HG03103 (cell line): ENCODE data around the gene TMEM191C.
A peak's percentile ranks its signal among the peaks of the same experiment; 100 is the strongest.
"Not testable (repeated sequence)": the region's sequence is repeated elsewhere in the genome, so short reads cannot be mapped to it uniquely, and the experiment has no call there.

Experiments
- ATAC-seq: cut with Tn5 transposase; IDR thresholded peaks from one replicate; pipeline ENCODE4 v1.9.1; 2021; ENCODE audit warnings: low read depth; ENCODE audit not compliant: unreplicated experiment

TMEM191C gene

GRCh38 chr22:21469097-21469994, 2.2 kb downstream of the TMEM191C start:
- not testable (repeated sequence) for ATAC-seq

DNA sequence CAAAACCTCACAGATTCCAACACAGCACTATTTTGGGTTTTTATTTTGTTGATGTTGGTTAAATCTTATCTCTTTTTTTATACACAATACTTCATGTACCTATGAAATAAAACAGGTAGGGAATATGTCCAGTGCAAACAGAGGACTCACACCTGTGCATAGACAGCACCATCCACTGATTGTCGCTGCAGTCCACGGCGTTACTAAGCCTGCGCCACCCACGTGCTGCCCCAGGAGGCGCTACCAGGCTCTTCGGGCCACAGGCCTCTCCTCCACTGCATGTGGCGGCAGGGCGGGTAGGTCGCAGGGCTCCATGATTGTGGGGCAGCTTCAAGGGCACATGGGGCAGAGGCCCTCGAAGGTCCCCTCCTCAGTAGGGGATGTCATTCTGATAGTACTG, 5.8 kb downstream of the TMEM191C start:
- ATAC-seq: not testable (repeated sequence)

DNA sequence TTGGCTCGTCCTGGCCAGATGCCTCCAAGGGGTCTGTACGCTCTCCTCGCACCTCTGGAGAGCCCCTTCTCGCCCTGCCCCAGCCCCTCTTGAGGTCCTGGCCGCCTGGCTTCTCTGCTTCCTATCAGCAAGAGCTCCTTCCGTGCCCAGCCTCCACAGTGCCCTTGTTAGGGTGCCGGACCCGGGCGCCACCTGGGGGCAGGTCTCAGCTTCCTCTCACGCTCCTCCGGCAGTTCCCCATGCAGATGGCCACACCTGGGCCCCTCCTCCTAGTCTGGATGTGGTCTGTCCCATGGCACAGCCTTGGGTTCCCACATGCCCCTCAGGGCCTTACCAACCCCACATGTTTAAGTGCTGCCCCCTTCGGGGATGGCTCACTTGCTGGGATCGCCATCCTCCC, 6.5 kb downstream of the TMEM191C start:
- not testable (repeated sequence) for ATAC-seq

GRCh38 chr22:21484039-21484438, 16.9 kb downstream of the TMEM191C start:
- ATAC-seq: not testable (repeated sequence)

DNA sequence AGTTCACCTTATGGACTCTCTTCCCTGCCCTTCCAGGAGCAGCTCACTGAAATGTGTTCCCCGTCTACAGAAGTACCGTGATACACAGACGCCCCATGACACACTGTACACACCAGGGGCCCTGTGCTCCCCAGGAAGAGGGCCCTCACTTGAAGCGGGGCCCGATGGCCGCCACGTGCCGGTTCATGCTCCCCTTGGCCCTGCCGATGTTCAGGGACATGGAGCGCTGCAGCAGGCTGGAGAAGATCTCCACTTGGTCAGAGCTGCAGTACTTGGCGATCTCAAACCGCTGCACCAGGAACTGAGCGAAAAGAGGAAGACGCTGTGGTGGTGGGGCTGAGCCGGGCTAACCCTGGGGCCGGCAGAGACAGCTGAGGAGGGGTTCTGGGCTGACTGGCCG, 20.5 kb downstream of the TMEM191C start:
- not testable (repeated sequence) for ATAC-seq

- ATAC-seq: not testable (repeated sequence)
Observed at GRCh38 chr22:21489149-21489680, 22.0 kb downstream of the TMEM191C start.

GRCh38 chr22:21490556-21490955, 23.4 kb downstream of the TMEM191C start:
- not testable (repeated sequence) for ATAC-seq

GRCh38 chr22:21492271-21492670, 25.1 kb downstream of the TMEM191C start:
- not testable (repeated sequence) for ATAC-seq

GRCh38 chr22:21493789-21494782, 26.9 kb downstream of the TMEM191C start:
- not testable (repeated sequence) for ATAC-seq

- ATAC-seq: not testable (repeated sequence)
Observed at GRCh38 chr22:21497984-21498383, 30.8 kb downstream of the TMEM191C start.

DNA sequence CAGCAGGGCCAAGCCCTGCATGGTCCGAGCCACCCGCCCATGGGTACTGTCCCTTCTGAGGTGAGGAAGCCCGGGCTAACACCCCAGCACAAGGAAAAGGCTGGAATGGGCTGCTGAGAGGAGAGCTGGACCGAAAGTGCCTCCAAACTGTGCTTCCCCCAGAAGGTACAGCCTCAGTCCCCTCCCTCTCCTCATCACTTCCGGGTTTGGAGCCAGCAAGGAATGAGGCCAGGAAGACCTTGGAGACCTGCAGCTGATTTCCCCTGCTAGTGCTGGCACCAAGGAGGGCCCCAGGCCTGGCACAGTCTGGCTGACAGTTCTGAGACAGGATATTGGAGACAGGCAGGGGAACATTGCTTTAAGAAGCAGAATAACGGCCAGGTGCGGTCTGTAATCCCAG, 31.3 kb downstream of the TMEM191C start:
- ATAC-seq: not testable (repeated sequence)

- not testable (repeated sequence) for ATAC-seq
Observed at GRCh38 chr22:21499623-21500506, 32.7 kb downstream of the TMEM191C start.

DNA sequence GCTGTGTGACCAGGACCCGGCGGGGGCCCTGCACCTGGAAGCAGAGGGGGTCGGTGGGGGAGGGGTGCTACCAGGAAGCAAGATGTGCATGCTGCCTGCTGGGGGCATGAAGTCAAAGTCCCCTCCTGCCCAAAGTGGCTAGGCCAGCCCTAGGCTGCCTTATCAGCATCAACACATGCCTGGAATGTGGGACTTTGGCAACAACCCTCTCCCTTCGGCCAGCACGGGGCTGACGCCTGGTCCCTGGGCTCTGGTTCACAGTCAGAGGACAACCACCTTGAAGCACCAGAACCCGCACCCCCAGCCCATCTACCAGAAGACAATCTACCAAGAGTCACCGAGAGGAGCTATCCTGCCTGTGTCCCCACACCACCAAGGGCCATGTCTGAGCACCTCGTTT, 43.2 kb downstream of the TMEM191C start:
- not testable (repeated sequence) for ATAC-seq

DNA sequence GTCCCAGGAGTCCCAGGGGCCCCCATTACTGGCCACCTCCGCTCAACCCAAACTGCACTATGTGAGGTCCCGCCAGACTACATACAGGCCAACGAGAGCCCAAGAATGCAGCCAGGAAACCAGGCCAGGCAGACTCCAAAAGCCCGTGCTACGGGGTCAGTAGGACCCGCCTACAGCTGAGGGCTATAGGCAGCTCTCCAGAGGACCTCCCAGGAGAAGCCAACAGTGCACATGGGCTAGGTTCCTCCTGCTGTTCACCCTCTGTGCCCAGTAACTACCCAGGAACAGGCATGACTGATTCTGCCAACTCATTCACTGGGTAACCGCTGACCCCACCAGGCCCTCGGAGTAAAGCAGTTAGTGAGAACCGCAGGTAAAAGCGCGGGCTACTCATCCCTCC, 44.8 kb downstream of the TMEM191C start:
- ATAC-seq: not testable (repeated sequence)

DNA sequence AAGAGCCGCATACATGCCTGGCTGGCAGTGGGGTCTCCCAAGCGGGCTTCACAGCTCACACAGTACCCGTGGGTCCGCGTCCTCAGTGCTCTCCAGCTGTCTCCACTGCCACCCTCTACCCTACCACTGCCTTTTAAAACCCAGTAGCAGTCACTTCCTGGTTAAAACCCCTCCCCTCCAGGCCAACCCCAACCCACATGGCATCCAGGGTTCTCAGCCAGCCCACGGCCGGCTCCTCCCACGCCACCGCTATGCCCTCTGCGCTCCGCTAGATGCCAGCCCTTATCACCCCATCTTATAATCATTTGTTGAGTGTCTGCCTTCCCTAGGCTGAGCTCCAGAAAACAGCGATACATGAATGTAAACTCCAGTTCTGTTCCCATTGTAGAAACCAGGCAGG, 46.9 kb downstream of the TMEM191C start:
- not testable (repeated sequence) for ATAC-seq

DNA sequence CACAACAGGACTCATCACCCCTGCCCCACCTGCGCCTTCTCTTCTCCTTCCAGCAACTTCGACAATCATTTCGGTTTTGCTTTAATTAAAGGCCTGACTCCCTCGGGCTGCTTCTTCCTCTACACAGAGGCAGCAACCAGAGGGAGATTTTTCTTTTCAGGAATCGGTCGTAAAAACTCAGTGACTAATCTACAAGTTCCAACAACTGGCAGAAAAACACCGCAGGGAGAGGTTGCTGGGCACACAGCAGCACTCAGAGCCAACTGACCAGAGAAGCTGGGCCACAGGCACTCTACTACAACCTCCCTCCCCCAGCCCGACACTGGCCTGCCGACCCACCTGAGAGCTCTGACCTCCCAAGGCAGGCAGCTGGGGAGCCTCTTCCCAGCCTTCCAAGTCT, 48.0 kb downstream of the TMEM191C start:
- ATAC-seq: not testable (repeated sequence)

DNA sequence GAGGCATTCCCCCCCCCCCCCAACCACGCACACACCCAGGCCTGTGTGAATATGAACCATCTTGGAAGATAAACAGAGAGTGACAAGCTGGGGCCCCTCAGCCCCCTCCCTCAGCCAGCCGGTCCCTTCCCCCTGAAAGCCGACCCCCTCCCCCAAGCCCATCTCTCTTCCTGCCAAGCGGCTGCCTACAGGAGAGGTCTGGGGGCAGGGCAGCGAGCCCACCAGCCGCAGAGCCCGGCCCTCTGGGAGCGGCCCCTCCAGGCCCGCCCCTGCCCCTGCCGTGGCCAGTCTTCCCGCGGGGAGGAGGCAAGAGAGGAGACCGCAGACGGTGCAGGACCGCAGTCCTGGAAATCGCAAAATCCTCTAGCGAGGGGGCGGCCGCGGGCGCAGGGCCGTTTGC, 49.3 kb downstream of the TMEM191C start:
- ATAC-seq: not testable (repeated sequence)

DNA sequence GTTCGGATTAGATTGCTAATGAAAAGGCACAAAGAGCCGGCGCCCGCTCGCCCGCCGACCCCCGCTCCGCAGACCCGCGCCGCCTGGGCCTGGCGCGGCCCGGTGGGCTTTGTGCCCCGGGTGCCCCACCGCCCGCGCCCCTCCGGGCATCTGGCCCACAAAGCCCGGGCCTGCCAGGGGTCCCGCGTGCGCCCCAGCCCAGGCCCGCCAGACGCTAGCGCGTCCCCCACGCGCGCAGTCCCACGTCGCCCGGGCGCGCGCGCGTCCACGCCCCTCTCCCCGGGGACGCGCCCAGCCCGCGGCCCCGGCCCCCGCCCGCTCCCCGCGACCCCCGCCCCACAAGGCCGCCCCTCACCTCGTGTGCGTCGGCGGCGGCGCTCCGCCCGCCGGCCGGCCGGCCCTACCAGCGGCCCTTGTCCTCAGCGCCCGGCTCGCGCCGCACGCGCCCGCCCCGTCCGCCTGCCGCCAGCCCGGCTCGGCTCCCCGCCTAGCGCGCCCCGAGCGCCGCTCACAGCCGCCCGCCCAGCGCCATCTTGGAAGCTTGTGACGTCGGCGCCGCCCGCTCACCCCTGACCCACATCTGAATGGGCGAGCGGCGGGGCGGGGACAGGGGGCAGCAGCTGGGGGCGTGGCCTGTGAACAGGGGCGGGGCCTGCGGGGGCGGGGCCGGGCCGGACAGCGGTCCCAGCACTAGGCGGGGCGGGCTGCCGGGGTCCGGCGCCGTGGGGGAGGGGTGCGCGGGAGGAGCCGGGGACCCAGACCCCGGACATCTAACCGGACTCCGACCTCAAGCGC, 50.0 kb downstream of the TMEM191C start:
- peak; percentile 71 for ATAC-seq
